Endothelial cell of umbilical vein (primary cell): Measurements from ENCODE around the gene NXPE3. TPM values are rescaled to one million over a fixed set of nuclear protein-coding genes. Genes with fewer than 3 reads are reported as not detected.

ENCODE experiments used
- BruUV-seq: library from RNA; stranded (reverse); fragments of 400-500 nt; replicated peaks from 2 replicates; lab custom pipeline; 2021; lab: Mats Ljungman, UMichigan
- CTCF ChIA-PET: fragments of 300-600, 350-600 bp; sonication (Branson Sonifier 250); formaldehyde crosslinking; loops from one replicate; lab custom pipeline; 2021; ENCODE audit warnings: antibody characterized with exemption, inconsistent platforms; lab: Charles Lee
- POLR2A ChIA-PET: fragments of 300-600, 350-600 bp; sonication (Branson Sonifier 250); formaldehyde crosslinking; loops from one replicate; lab custom pipeline; 2021; ENCODE audit warnings: antibody characterized with exemption, inconsistent platforms; lab: Charles Lee
- DNase-seq: peaks from one replicate; pipeline ENCODE4 v3.0.0-alpha.2; 2011; ENCODE audit warnings: low read depth, low spot score
- FAIRE-seq: peaks from 2 replicates; lab custom pipeline; 2011; peaks lifted over from hg19 to GRCh38; lab: Jason Lieb, UNC
- H2AFZ ChIP-seq: 2 replicates; pipeline ENCODE4 v1.6.0; 2012; ENCODE audit warnings: low read depth, low read length, control low read depth, inconsistent platforms
- H3K27ac ChIP-seq: 2 replicates; pipeline ENCODE4 v1.5.1; 2011; ENCODE audit warnings: low read depth, mild to moderate bottlenecking, control low read depth, low read length, moderate library complexity; ENCODE audit not compliant: insufficient read depth
- H3K27me3 ChIP-seq, 2 experiments: 2 replicates each; pipeline versions ENCODE4 v1.6.0 to v1.6.1; 2011; ENCODE audit warnings: low read length in 2 of 2, mixed read lengths in 1 of 2; ENCODE audit not compliant: control insufficient read depth in 2 of 2, insufficient read depth in 2 of 2
- H3K36me3 ChIP-seq, 2 experiments: 2 replicates in 1 of 2; 3 replicates in 1 of 2; pipeline ENCODE4 v1.5.1; 2011; ENCODE audit warnings: low read length in 2 of 2, mild to moderate bottlenecking in 1 of 2, moderate library complexity in 1 of 2; ENCODE audit not compliant: control insufficient read depth in 2 of 2, insufficient read depth in 2 of 2; ENCODE audit errors: extremely low read depth in 1 of 2
- H3K4me1 ChIP-seq: 3 replicates; pipeline ENCODE4 v1.5.1; 2011; ENCODE audit warnings: mild to moderate bottlenecking, low read length; ENCODE audit not compliant: control insufficient read depth, insufficient read depth; ENCODE audit errors: extremely low read depth
- H3K4me2 ChIP-seq: 2 replicates; pipeline ENCODE4 v1.6.1; 2011; ENCODE audit warnings: low read length, control low read depth, mixed read lengths; ENCODE audit not compliant: insufficient read depth
- H3K4me3 ChIP-seq, 3 experiments: fragments of 200-600 bp in 1 of 3; sonication (generic), shearing (Covaris generic) in 1 of 3; replicated peaks in 1 of 3; 2 replicates each; pipeline ENCODE4 v1.5.1; 2011 to 2016; ENCODE audit warnings: control low read depth in 3 of 3, low read length in 3 of 3, mild to moderate bottlenecking in 2 of 3, inconsistent platforms in 1 of 3, low read depth in 1 of 3, moderate library complexity in 1 of 3; ENCODE audit not compliant: insufficient read depth in 1 of 3
- H3K79me2 ChIP-seq: 2 replicates; pipeline ENCODE4 v1.6.0; 2012; ENCODE audit warnings: low read length, inconsistent platforms; ENCODE audit not compliant: control insufficient read depth, insufficient read depth
- H3K9ac ChIP-seq: replicated peaks from 2 replicates; pipeline ENCODE3; 2011; ENCODE audit warnings: low read length, control low read depth; ENCODE audit not compliant: insufficient read depth; ENCODE audit errors: extremely low read depth
- H3K9me1 ChIP-seq: replicated peaks from 3 replicates; pipeline ENCODE4 v1.6.0; 2011; ENCODE audit warnings: mild to moderate bottlenecking, low read length; ENCODE audit not compliant: control insufficient read depth, insufficient read depth; ENCODE audit errors: extremely low read depth
- H3K9me3 ChIP-seq: replicated peaks from 2 replicates; pipeline ENCODE4 v1.5.1; 2012; ENCODE audit warnings: low read length, inconsistent platforms; ENCODE audit not compliant: control insufficient read depth, insufficient read depth
- H4K20me1 ChIP-seq: replicated peaks from 2 replicates; pipeline ENCODE3; 2011; ENCODE audit warnings: mild to moderate bottlenecking, low read length; ENCODE audit not compliant: control insufficient read depth, insufficient read depth; ENCODE audit errors: extremely low read depth
- EZH2 ChIP-seq: IDR thresholded peaks from 2 replicates; pipeline ENCODE4 v1.6.1; 2012; ENCODE audit warnings: borderline replicate concordance, low read depth, mild to moderate bottlenecking, moderate library complexity, low read length, inconsistent platforms; ENCODE audit not compliant: severe bottlenecking
- FOS ChIP-seq: IDR thresholded peaks from 2 replicates; pipeline ENCODE4 v1.6.1; 2011; ENCODE audit warnings: mild to moderate bottlenecking, low read length, moderate library complexity, borderline replicate concordance; ENCODE audit not compliant: insufficient read depth
- JUN ChIP-seq: IDR thresholded peaks from 2 replicates; pipeline ENCODE4 v1.6.1; 2011; ENCODE audit warnings: borderline replicate concordance, low read depth; ENCODE audit not compliant: insufficient read length, insufficient read depth
- POLR2A ChIP-seq: IDR thresholded peaks from 2 replicates; pipeline ENCODE4 v1.6.1; 2012; ENCODE audit warnings: low read depth, mild to moderate bottlenecking, control low read depth, low read length
- POLR2AphosphoS5 ChIP-seq: IDR thresholded peaks from 2 replicates; pipeline ENCODE4 v1.6.1; 2012; ENCODE audit warnings: low read depth, mild to moderate bottlenecking, control low read depth, low read length, moderate library complexity; ENCODE audit not compliant: insufficient read depth
- dilution Hi-C: fragments of 300-500 bp; cut with MboI; formaldehyde crosslinking; loops from one replicate; pipeline ENCODE4 v1.15.0; 2019; ENCODE audit warnings: low sequenced_read_pairs; ENCODE audit not compliant: extremely low pct_ligation_motif_present
- intact Hi-C: fragments of 100-400 bp; cut with micrococcal nuclease; formaldehyde crosslinking; loops from one replicate; pipeline ENCODE4 v1.10.0; 2022
- polyA plus RNA-seq, 4 experiments: library from polyadenylated mRNA; depleted of rRNA in 3 of 4; stranded (reverse) in 3 of 4; unstranded in 1 of 4; fragments of >200 nt; gene quantifications; 2 replicates each; pipeline versions ENCODE4 v1.2.1 to v1.2.3, GENCODE V29; 2011 to 2012; ENCODE audit warnings: missing spikeins in 1 of 4
- total RNA-seq: library from RNA; stranded (reverse); gene quantifications from 2 replicates; pipeline ENCODE4 v1.2.3, GENCODE V29; 2021
- TF ChIP-seq, protein P1 (sequence below), 2 donors: IDR thresholded peaks; 1 replicate in 1 of 2; 2 replicates in 1 of 2; pipeline ENCODE4 v1.5.1; 2011; ENCODE audit warnings: low read length in 2 of 2, mild to moderate bottlenecking in 2 of 2, moderate library complexity in 2 of 2, control low read depth in 1 of 2, inconsistent platforms in 1 of 2, low read depth in 1 of 2; ENCODE audit not compliant: insufficient read depth in 1 of 2; ENCODE audit errors: extremely low read depth in 1 of 2
- TF ChIP-seq, protein P2 (sequence below): IDR thresholded peaks from 2 replicates; pipeline ENCODE4 v1.6.1; 2011; ENCODE audit not compliant: insufficient read depth, insufficient read length

Gene NXPE3
- total and polyA plus RNA-seq, 2 donors (not counting 3 experiments of a cell fraction or from before 2014, with no cell fraction given): 13.7 to 20.3 TPM

DNA sequence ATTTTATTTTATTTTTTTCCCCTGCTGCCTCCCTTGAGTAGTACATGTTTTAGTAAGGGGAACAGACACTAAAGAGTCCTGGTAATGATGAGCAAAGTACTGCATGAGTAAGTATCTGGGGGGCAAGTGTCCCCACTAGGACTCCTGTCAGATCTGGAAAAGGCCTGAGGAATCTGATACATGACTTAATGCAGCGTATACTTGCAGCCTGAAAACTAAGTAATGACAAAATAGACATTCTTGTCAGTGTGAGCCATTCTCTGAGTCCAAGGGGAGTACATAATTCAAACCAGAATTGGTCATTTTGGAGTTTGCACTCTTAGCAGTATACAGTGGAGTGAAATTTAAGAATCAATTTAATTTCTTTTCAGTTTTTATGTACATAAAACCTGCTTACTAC lies 27.5 kb downstream of the NXPE3 start:
- CTCF ChIA-PET: interaction anchor here (0.7 to 12.9 kb wide), 6 partner anchors 10 to 730 kb away, joined by 3 to 358 read pairs (median 64); no protein-coding TSS in a partner anchor
- H2AFZ ChIP-seq: no peak overlapping the region
- H4K20me1 ChIP-seq: no peaks in the 10 kb centered on the region
- POLR2A ChIA-PET: no interaction called here
- H3K36me3 ChIP-seq: peaks cover 0 to 2% of the 10 kb centered on the region in 2 experiments
- H3K4me1 ChIP-seq: peaks cover 14% of the 10 kb centered on the region
- intact Hi-C loops (loop anchor here (5.0 kb wide), 1 partner anchor 866 kb away; no protein-coding TSS in a partner anchor), dilution Hi-C loops (no loop called here)
- no peaks in the 10 kb centered on the region for H3K27me3 ChIP-seq
- H3K9me1 ChIP-seq: no peaks in the 10 kb centered on the region
- no peaks in the 10 kb centered on the region for H3K79me2 ChIP-seq
- H3K9me3 ChIP-seq: no peaks in the 10 kb centered on the region
- DNase-seq (no peak), FAIRE-seq (no peak)
- no TSS peak for BruUV-seq
- H3K4me3 ChIP-seq: no peak overlapping the region
- H3K4me2 ChIP-seq: no peak overlapping the region
- TF ChIP-seq, protein P1, sequence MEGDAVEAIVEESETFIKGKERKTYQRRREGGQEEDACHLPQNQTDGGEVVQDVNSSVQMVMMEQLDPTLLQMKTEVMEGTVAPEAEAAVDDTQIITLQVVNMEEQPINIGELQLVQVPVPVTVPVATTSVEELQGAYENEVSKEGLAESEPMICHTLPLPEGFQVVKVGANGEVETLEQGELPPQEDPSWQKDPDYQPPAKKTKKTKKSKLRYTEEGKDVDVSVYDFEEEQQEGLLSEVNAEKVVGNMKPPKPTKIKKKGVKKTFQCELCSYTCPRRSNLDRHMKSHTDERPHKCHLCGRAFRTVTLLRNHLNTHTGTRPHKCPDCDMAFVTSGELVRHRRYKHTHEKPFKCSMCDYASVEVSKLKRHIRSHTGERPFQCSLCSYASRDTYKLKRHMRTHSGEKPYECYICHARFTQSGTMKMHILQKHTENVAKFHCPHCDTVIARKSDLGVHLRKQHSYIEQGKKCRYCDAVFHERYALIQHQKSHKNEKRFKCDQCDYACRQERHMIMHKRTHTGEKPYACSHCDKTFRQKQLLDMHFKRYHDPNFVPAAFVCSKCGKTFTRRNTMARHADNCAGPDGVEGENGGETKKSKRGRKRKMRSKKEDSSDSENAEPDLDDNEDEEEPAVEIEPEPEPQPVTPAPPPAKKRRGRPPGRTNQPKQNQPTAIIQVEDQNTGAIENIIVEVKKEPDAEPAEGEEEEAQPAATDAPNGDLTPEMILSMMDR (IDR thresholded peaks at IDR 0.05; ENCODE audit: extremely low read depth in 1 of 2, insufficient read depth in 1 of 2, low read depth in 1 of 2, low read length in 2 of 2): no peak
- TF ChIP-seq FOS (no peak), POLR2AphosphoS5 (no peak), JUN (no peak), EZH2 (no peak), POLR2A (no peak)
- TF ChIP-seq, protein P2, sequence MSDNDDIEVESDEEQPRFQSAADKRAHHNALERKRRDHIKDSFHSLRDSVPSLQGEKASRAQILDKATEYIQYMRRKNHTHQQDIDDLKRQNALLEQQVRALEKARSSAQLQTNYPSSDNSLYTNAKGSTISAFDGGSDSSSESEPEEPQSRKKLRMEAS: no peak
- H3K27ac ChIP-seq: no peak overlapping the region
- no peak overlapping the region for H3K9ac ChIP-seq
